Left lung (tissue), 10 donors: ENCODE results near the gene TSPAN9. TPM values are rescaled to one million over a fixed set of nuclear protein-coding genes. Genes with fewer than 3 reads are reported as not detected.

Experiments used
- ATAC-seq: fragments of 200-7000 bp; cut with Tn5 transposase; one replicate; pipeline ENCODE4 v1.9.1; 2020; ENCODE audit warnings: moderate library complexity
- DNase-seq, 4 donors: peaks; one replicate each; pipeline ENCODE4 v3.0.0-alpha.2; 2013 to 2020
- H3K27ac ChIP-seq, 2 donors: fragments of 200-600 bp; sonication (generic) in 1 of 2; one replicate each; pipeline versions ENCODE4 v1.5.0 to v1.8.0; 2020 to 2021
- H3K27me3 ChIP-seq, 2 donors: fragments of 200-600 bp; sonication (generic) in 1 of 2; one replicate each; pipeline versions ENCODE4 v1.5.0 to v1.8.0; 2020 to 2021
- H3K36me3 ChIP-seq, 2 donors: fragments of 200-600 bp; sonication (generic) in 1 of 2; one replicate each; pipeline versions ENCODE4 v1.5.0 to v1.8.0; 2020 to 2021
- H3K4me1 ChIP-seq, 2 donors: fragments of 200-600 bp; one replicate each; pipeline ENCODE4 v1.8.0; 2021
- H3K4me3 ChIP-seq, 2 donors: fragments of 200-600 bp; sonication (generic) in 1 of 2; one replicate each; pipeline versions ENCODE4 v1.5.0 to v1.8.0; 2020 to 2021; ENCODE audit warnings: mild to moderate bottlenecking in 1 of 2
- H3K9me3 ChIP-seq, 2 donors: fragments of 200-600 bp; sonication (generic) in 1 of 2; one replicate each; pipeline versions ENCODE4 v1.5.0 to v1.8.0; 2020 to 2021
- intact Hi-C, 2 donors: fragments of 100-400 bp; cut with DNase I; formaldehyde crosslinking; loops; one replicate each; pipeline versions ENCODE4 v1.11.2 to v1.14.2; 2022
- polyA plus RNA-seq, 6 donors: library from polyadenylated mRNA; unstranded; fragments of 120-200 nt; gene quantifications; one replicate each; pipeline ENCODE4 v1.2.1, GENCODE V29; 2013; ENCODE audit not compliant: insufficient read length in 6 of 6
- total RNA-seq, 2 donors: library from RNA; stranded (reverse); fragmentation: NEBNext Ultra II Directional; extraction: Animal tissue kit (Norgen Biotek cat#: 25700); gene quantifications; one replicate each; pipeline ENCODE4 v1.2.1, GENCODE V29; 2021
- TF ChIP-seq, protein P1 (sequence below), 2 donors: fragments of 200-600 bp; sonication (generic) in 1 of 2; IDR thresholded peaks; one replicate each; pipeline versions ENCODE4 v1.5.0 to v1.8.0; 2021; ENCODE audit warnings: antibody characterized with exemption in 2 of 2
- donor health status: DM: no; HTN: yes; CAD: no.
- donor health status: DM: no; HTN: no; CAD: no.

Gene TSPAN9
- total and polyA plus RNA-seq, 8 donors: 35.6 to 98.6 (median 81.3) TPM

GRCh38 chr12:3184485-3184884, 107.3 kb downstream of the TSPAN9 start:
- no peaks in the 10 kb centered on the region for H3K27me3 ChIP-seq
- DNase-seq (no peak), ATAC-seq (no peak)
- peaks cover 0 to 23% of the 10 kb centered on the region in 2 donors for H3K4me1 ChIP-seq
- no peak overlapping the region for H3K27ac ChIP-seq
- intact Hi-C loops: no loop called here
- H3K9me3 ChIP-seq: no peaks in the 10 kb centered on the region
- no peaks in the 10 kb centered on the region for H3K36me3 ChIP-seq
- no peak overlapping the region for H3K4me3 ChIP-seq
- TF ChIP-seq, protein P1, sequence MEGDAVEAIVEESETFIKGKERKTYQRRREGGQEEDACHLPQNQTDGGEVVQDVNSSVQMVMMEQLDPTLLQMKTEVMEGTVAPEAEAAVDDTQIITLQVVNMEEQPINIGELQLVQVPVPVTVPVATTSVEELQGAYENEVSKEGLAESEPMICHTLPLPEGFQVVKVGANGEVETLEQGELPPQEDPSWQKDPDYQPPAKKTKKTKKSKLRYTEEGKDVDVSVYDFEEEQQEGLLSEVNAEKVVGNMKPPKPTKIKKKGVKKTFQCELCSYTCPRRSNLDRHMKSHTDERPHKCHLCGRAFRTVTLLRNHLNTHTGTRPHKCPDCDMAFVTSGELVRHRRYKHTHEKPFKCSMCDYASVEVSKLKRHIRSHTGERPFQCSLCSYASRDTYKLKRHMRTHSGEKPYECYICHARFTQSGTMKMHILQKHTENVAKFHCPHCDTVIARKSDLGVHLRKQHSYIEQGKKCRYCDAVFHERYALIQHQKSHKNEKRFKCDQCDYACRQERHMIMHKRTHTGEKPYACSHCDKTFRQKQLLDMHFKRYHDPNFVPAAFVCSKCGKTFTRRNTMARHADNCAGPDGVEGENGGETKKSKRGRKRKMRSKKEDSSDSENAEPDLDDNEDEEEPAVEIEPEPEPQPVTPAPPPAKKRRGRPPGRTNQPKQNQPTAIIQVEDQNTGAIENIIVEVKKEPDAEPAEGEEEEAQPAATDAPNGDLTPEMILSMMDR (IDR thresholded peaks at IDR 0.05): no peak

DNA sequence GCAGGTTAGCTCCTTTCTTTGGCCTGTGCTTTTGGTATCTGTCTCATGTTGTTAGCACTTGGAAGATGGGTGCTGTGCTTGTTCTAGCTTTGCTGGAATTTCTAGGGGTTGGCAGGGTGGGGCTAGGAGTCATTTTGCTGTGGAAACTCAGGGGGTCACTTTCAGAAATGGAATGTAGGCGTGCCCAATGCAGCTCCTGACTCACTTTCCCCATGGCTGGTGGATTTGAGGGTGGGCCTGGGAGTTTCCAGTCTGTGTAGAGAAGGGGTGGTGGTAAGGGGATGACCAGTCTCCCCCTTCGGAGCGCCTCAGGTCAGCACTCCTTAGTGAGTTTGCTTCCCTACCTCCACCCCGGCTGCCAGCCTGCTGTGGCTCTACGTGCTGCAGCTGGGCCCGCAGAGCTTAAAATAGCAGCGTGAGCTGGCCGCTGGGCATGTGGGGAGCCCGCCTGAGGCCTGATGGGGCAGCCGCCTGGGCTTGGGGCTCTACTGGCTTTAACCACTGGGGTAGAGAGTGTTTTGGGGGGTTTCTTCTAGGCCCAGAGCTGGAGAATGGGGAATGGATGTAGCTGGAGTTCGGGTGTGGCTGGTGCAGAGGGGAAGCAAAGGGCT, 108.2 kb downstream of the TSPAN9 start:
- no peak for ATAC-seq
- Histone ChIP-seq H3K4me1 (peaks cover 0 to 28% of the 10 kb centered on the region in 2 donors), H3K27ac (no peak overlapping the region), H3K36me3 (no peaks in the 10 kb centered on the region), H3K27me3 (no peaks in the 10 kb centered on the region), H3K4me3 (no peak overlapping the region), H3K9me3 (no peaks in the 10 kb centered on the region)
- TF ChIP-seq, protein P1 (IDR thresholded peaks at IDR 0.05): no peak
- intact Hi-C loops: no loop called here
- no peak for DNase-seq

- peaks cover 0 to 28% of the 10 kb centered on the region in 2 donors for H3K4me1 ChIP-seq
- H3K4me3 ChIP-seq: no peak overlapping the region
- no peaks in the 10 kb centered on the region for H3K36me3 ChIP-seq
- H3K27ac ChIP-seq: no peak overlapping the region
- ATAC-seq (no peak), DNase-seq (peak in 1 of 4 donors; percentile 23)
- intact Hi-C loops: no loop called here
- H3K27me3 ChIP-seq: no peaks in the 10 kb centered on the region
- TF ChIP-seq, protein P1 (IDR thresholded peaks at IDR 0.05): no peak
- no peaks in the 10 kb centered on the region for H3K9me3 ChIP-seq
Measured at GRCh38 chr12:3186546-3187215, 109.5 kb downstream of the TSPAN9 start.

- H3K9me3 ChIP-seq: no peaks in the 10 kb centered on the region
- H3K4me3 ChIP-seq: no peak overlapping the region
- TF ChIP-seq, protein P1 (IDR thresholded peaks at IDR 0.05): no peak
- no peaks in the 10 kb centered on the region for H3K27me3 ChIP-seq
- ATAC-seq (no peak), DNase-seq (no peak)
- intact Hi-C loops: no loop called here
- H3K4me1 ChIP-seq: peaks cover 0 to 28% of the 10 kb centered on the region in 2 donors
- no peaks in the 10 kb centered on the region for H3K36me3 ChIP-seq
- H3K27ac ChIP-seq: no peak overlapping the region
Measured at GRCh38 chr12:3187846-3188770, 110.9 kb downstream of the TSPAN9 start.

- Histone ChIP-seq H3K27me3 (no peaks in the 10 kb centered on the region), H3K4me3 (no peak overlapping the region), H3K36me3 (no peaks in the 10 kb centered on the region), H3K9me3 (no peaks in the 10 kb centered on the region), H3K4me1 (peaks cover 0 to 28% of the 10 kb centered on the region in 2 donors), H3K27ac (no peak overlapping the region)
- intact Hi-C loops: no loop called here
- TF ChIP-seq, protein P1 (IDR thresholded peaks at IDR 0.05): no peak
- DNase-seq: no peak
- no peak for ATAC-seq
Measured at GRCh38 chr12:3189282-3189681, 112.1 kb downstream of the TSPAN9 start.
